ENCODE data around the gene ARL15. TPM values are rescaled to one million over a fixed set of nuclear protein-coding genes. Genes with fewer than 3 reads are reported as not detected.

Gene ARL15
- total RNA-seq, 1 experiment from 2014 or later = 13.0 TPM

- Mint-ChIP-seq H3K27me3 (ENCODE audit: low read depth) (no peaks in the 10 kb centered on the region), H3K36me3 (ENCODE audit: insufficient read depth in 1 of 3, low read depth in 3 of 3) (no peaks in the 10 kb centered on the region), H3K4me1 (peaks cover 11% of the 10 kb centered on the region in 2 experiments), H3K9me3 (no peaks in the 10 kb centered on the region), H3K4me3 (no peak overlapping the region), H3K27ac (no peak overlapping the region)
- Histone ChIP-seq H3K4me2 (ENCODE audit: insufficient read depth, insufficient read length, low read length) (no peak overlapping the region), H4K20me1 (ENCODE audit: control insufficient read depth, insufficient read depth, insufficient read length) (no peaks in the 10 kb centered on the region), H3K79me2 (ENCODE audit: insufficient read depth, low read length) (no peaks in the 10 kb centered on the region), H2AK5ac (ENCODE audit: insufficient read length, low read length) (no peak overlapping the region), H4K91ac (ENCODE audit: insufficient read length, low read depth, low read length) (no peak overlapping the region), H2BK12ac (ENCODE audit: insufficient read length, low read depth, low read length) (no peak overlapping the region), H2BK20ac (ENCODE audit: low read depth, low read length, poor library complexity, severe bottlenecking) (no peak overlapping the region), H3K4ac (ENCODE audit: low read depth, low read length) (no peak overlapping the region), H3K23ac (ENCODE audit: insufficient read length, low read depth, low read length) (no peak overlapping the region), H3K18ac (ENCODE audit: insufficient read length, low read depth, low read length) (no peak overlapping the region), H3T11ph (ENCODE audit: low read length) (no peak overlapping the region), H2BK5ac (ENCODE audit: insufficient read length, low read length) (no peak overlapping the region), H3K23me2 (ENCODE audit: insufficient read length, low read depth, low read length, poor library complexity, severe bottlenecking) (no peaks in the 10 kb centered on the region), H2BK15ac (ENCODE audit: low read depth, low read length) (no peak overlapping the region), H3K9ac (ENCODE audit: extremely low read depth, insufficient read length, low read length) (no peak overlapping the region), H4K8ac (replicated peaks; ENCODE audit: insufficient read length, low read depth, low read length) (no peak overlapping the region), H3K4me1 (ENCODE audit: insufficient read depth, low read length) (no peaks in the 10 kb centered on the region; the same call in 1 of the 2 replicates), H3K14ac (ENCODE audit: insufficient read depth, low read length) (no peak overlapping the region), H3K56ac (ENCODE audit: insufficient read length, low read depth, low read length) (no peak overlapping the region), H3K79me1 (ENCODE audit: insufficient read depth, low read depth, low read length, poor library complexity, severe bottlenecking) (no peaks in the 10 kb centered on the region), H2BK120ac (ENCODE audit: low read depth, low read length, poor library complexity, severe bottlenecking) (no peak overlapping the region), H2AFZ (ENCODE audit: low read length) (no peak overlapping the region), H3K9me3 (ENCODE audit: control insufficient read depth, low read depth, low read length) (no peaks in the 10 kb centered on the region), H3K27ac (ENCODE audit: insufficient read length, low read depth, low read length) (no peak overlapping the region), H4K5ac (ENCODE audit: insufficient read length, low read depth, low read length) (no peak overlapping the region), H3K27me3 (ENCODE audit: insufficient read depth, low read length) (no peaks in the 10 kb centered on the region)
- TF ChIP-seq CTCF (conservative IDR thresholded peaks at IDR 0.05) = no peak
- no CpG with 5 or more reads among the region's 1 CpG for WGBS (ENCODE audit: extremely low coverage, insufficient read length, low lambda C conversion rate)
- DNase-seq = no peak
Measured at GRCh38 chr5:54146916-54147315, 163.5 kb downstream of the ARL15 start.
